HepG2 (cell line): ENCODE measurements around the gene SPNS1. TPM values are rescaled to one million over a fixed set of nuclear protein-coding genes. Genes with fewer than 3 reads are reported as not detected.
"Not testable (repeated sequence)": the region's sequence is repeated elsewhere in the genome, so short reads cannot be mapped to it uniquely, and the experiment has no call there.

ENCODE experiments used
- ATAC-seq: fragments of 200-7000 bp; cut with Tn5 transposase; 3 replicates; pipeline ENCODE4 v1.9.1; 2020; ENCODE audit warnings: mild to moderate bottlenecking, moderate library complexity
- BruUV-seq: library from RNA; stranded (reverse); fragments of 400-500 nt; replicated peaks from 2 replicates; lab custom pipeline; 2021; lab: Mats Ljungman, UMichigan
- CTCF ChIA-PET: fragments of 300-600 bp; formaldehyde crosslinking; extraction: SDS; loops from one replicate; lab custom pipeline; 2021; ENCODE audit warnings: low total read pairs, inconsistent platforms, low intra/inter-chr PET ratio; lab: Yijun Ruan, JAX
- POLR2A ChIA-PET: fragments of 350-600 bp; sonication (Branson Sonifier 250); formaldehyde crosslinking; loops from one replicate; lab custom pipeline; 2020; ENCODE audit warnings: antibody characterized with exemption, inconsistent platforms; lab: Yijun Ruan, JAX
- DNase-seq: peaks from one replicate; pipeline ENCODE4 v3.0.0-alpha.2; 2015; ENCODE audit warnings: low spot score
- FAIRE-seq: peaks from 3 replicates; lab custom pipeline; 2011; peaks lifted over from hg19 to GRCh38; lab: Jason Lieb, UNC
- H2AFZ ChIP-seq: one replicate; pipeline ENCODE4 v1.6.1; 2011; ENCODE audit warnings: low read length, inconsistent platforms
- H3K27ac ChIP-seq: fragments of 300-600 bp; 3 replicates; pipeline ENCODE4 v1.8.0; 2011; ENCODE audit warnings: mixed run types, mild to moderate bottlenecking, mixed read lengths, low read length, inconsistent platforms; ENCODE audit not compliant: insufficient read depth; ENCODE audit errors: extremely low read length
- H3K27me3 ChIP-seq, 2 experiments: fragments of 200-600 bp in 1 of 2; 2 replicates in 1 of 2; 3 replicates in 1 of 2; pipeline versions ENCODE4 v1.6.0 to v1.8.0; 2011; ENCODE audit warnings: low read length in 2 of 2, mild to moderate bottlenecking in 2 of 2, moderate library complexity in 2 of 2, inconsistent platforms in 1 of 2; ENCODE audit not compliant: insufficient read depth in 2 of 2, control insufficient read depth in 1 of 2
- H3K36me3 ChIP-seq, 2 experiments: fragments of 200-600 bp in 1 of 2; replicated peaks in 1 of 2; 2 replicates in 1 of 2; 3 replicates in 1 of 2; pipeline versions ENCODE4 v1.5.1 to v1.8.0; 2011; ENCODE audit warnings: low read length in 2 of 2, inconsistent platforms in 1 of 2; ENCODE audit not compliant: insufficient read depth in 2 of 2, control insufficient read depth in 1 of 2
- H3K4me1 ChIP-seq: 2 replicates; pipeline ENCODE4 v1.5.1; 2012; ENCODE audit warnings: low read length, inconsistent platforms; ENCODE audit not compliant: insufficient read depth
- H3K4me2 ChIP-seq: 2 replicates; pipeline ENCODE4 v1.6.0; 2011; ENCODE audit warnings: low read depth, low read length, inconsistent platforms
- H3K4me3 ChIP-seq, 3 experiments: fragments of 200-600 bp in 1 of 3; sonication (generic), shearing (Covaris generic) in 1 of 3; replicated peaks in 1 of 3; 2 replicates each; pipeline ENCODE4 v1.5.1; 2011 to 2016; ENCODE audit warnings: low read length in 3 of 3, inconsistent platforms in 2 of 3, low read depth in 2 of 3, mild to moderate bottlenecking in 2 of 3, control low read depth in 1 of 3, mixed read lengths in 1 of 3; ENCODE audit not compliant: insufficient read depth in 1 of 3
- H3K79me2 ChIP-seq: one replicate; pipeline ENCODE4 v1.6.1; 2011; ENCODE audit warnings: low read length, inconsistent platforms; ENCODE audit not compliant: insufficient read depth
- H3K9ac ChIP-seq: 2 replicates; pipeline ENCODE4 v1.6.0; 2011; ENCODE audit warnings: mild to moderate bottlenecking, low read depth, low read length, inconsistent platforms; ENCODE audit not compliant: insufficient read depth
- H3K9me3 ChIP-seq: 2 replicates; pipeline ENCODE4 v1.5.1; 2012; ENCODE audit warnings: mild to moderate bottlenecking, low read length
- H4K20me1 ChIP-seq: 2 replicates; pipeline ENCODE4 v1.6.0; 2011; ENCODE audit warnings: inconsistent platforms, mild to moderate bottlenecking, low read length, moderate library complexity; ENCODE audit not compliant: insufficient read depth
- AGO1 ChIP-seq: fragments of 200-400 bp; formaldehyde crosslinking; IDR thresholded peaks from 2 replicates; pipeline ENCODE4 v1.6.1; 2017; ENCODE audit warnings: mild to moderate bottlenecking, low read depth, low read length, moderate library complexity; ENCODE audit not compliant: poor library complexity, severe bottlenecking
- DNMT1 ChIP-seq: sonication (generic); formaldehyde crosslinking; IDR thresholded peaks from 2 replicates; pipeline ENCODE4 v1.5.1; 2020; ENCODE audit warnings: mild to moderate bottlenecking, missing genetic modification reagents
- JUNB ChIP-seq: sonication (generic); formaldehyde crosslinking; IDR thresholded peaks from 2 replicates; pipeline ENCODE4 v1.8.0; 2022; ENCODE audit warnings: missing genetic modification reagents, mild to moderate bottlenecking, borderline replicate concordance
- KDM5A ChIP-seq: fragments of 200-600 bp; sonication (generic); IDR thresholded peaks from 2 replicates; pipeline ENCODE4 v1.7.0; 2018; ENCODE audit warnings: antibody characterized with exemption, mild to moderate bottlenecking, low read length, borderline replicate concordance
- POLR2G ChIP-seq: fragments of 200-400 bp; formaldehyde crosslinking; IDR thresholded peaks from 2 replicates; pipeline ENCODE4 v1.6.1; 2018; ENCODE audit warnings: mild to moderate bottlenecking, low read depth, low read length, moderate library complexity
- ZBTB20 ChIP-seq: sonication (generic); formaldehyde crosslinking; IDR thresholded peaks from 2 replicates; pipeline ENCODE4 v1.8.1; 2023; ENCODE audit warnings: missing genetic modification reagents, low read depth, mild to moderate bottlenecking, borderline replicate concordance
- ZNF121 ChIP-seq: sonication (generic); formaldehyde crosslinking; IDR thresholded peaks from 2 replicates; pipeline ENCODE4 v1.5.0; 2020; ENCODE audit warnings: mild to moderate bottlenecking, missing genetic modification reagents
- ZNF143 ChIP-seq: sonication (generic); formaldehyde crosslinking; IDR thresholded peaks from 2 replicates; pipeline ENCODE4 v1.4.0; 2020; ENCODE audit warnings: missing genetic modification reagents
- ZNF468 ChIP-seq: sonication (generic); formaldehyde crosslinking; IDR thresholded peaks from 2 replicates; pipeline ENCODE4 v1.8.0; 2022; ENCODE audit warnings: mild to moderate bottlenecking, moderate library complexity, missing genetic modification reagents
- whole genome bisulfite sequencing: methylation state at CpG from one replicate; pipeline ENCODE4 v1.1.6; 2017; ENCODE audit warnings: low lambda C conversion rate; 5-methylcytosine and 5-hydroxymethylcytosine counted together
- in situ Hi-C: cut with HindIII; loops from 2 replicates; pipeline ENCODE4 v1.10.0; 2017; ENCODE audit warnings: low pct_unique_long_range_greater_than_20kb; ENCODE audit not compliant: extremely low pct_ligation_motif_present
- intact Hi-C: fragments of 100-400 bp; cut with micrococcal nuclease; formaldehyde crosslinking; loops from one replicate; pipeline ENCODE4 v1.10.0; 2022; ENCODE audit not compliant: unreplicated experiment
- polyA plus RNA-seq, 8 experiments: library from polyadenylated mRNA; depleted of rRNA in 3 of 8; stranded (reverse) in 7 of 8; unstranded in 1 of 8; fragments of >200 nt; fragmentation: Illumina TruSeq in 4 of 8; extraction: Trizol in 4 of 8; gene quantifications; 2 replicates each; pipeline versions ENCODE4 v1.2.1 to v1.2.3, GENCODE V29; 2011 to 2016; ENCODE audit warnings: low read depth in 4 of 8, missing spikeins in 1 of 8, mixed read lengths in 1 of 8; ENCODE audit not compliant: insufficient read depth in 1 of 8
- total RNA-seq, 5 experiments: library from RNA; depleted of rRNA; stranded (reverse); fragments of >200 nt; fragmentation: Illumina TruSeq; extraction: Trizol; gene quantifications; 2 replicates each; pipeline ENCODE4 v1.2.3, GENCODE V29; 2016; ENCODE audit warnings: low read depth in 1 of 5
- TF ChIP-seq, protein P1 (sequence below): sonication (generic); formaldehyde crosslinking; IDR thresholded peaks from 2 replicates; pipeline ENCODE4 v1.5.1; 2020; ENCODE audit warnings: missing genetic modification reagents, mild to moderate bottlenecking, borderline replicate concordance

Gene SPNS1
- total and polyA plus RNA-seq, 2 of the 13 experiments (the other 11 are each of a cell fraction or from before 2014, with no cell fraction given) = 25.6 to 38.8 TPM

DNA sequence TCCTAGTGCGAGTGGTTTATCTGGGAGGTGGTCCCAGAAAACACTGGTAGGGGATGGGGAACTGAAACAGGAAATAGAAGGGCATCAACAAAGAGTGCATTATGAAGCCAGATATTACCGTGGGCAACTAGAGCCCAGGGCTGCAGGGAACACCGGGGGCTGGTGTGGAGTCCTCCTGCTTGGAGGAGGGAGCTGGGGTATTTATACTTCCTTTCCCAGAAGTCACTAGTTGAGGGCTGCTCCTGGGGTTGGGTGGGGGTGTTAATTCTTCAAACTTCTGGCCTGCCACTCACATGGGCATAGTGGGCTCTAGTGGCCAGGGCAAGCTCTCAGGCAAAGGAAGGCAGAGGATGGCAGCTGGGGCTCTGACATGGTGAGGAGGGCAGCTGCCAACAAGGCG lies 25.0 kb downstream of the SPNS1 start (continued):
- TF ChIP-seq, protein P1, sequence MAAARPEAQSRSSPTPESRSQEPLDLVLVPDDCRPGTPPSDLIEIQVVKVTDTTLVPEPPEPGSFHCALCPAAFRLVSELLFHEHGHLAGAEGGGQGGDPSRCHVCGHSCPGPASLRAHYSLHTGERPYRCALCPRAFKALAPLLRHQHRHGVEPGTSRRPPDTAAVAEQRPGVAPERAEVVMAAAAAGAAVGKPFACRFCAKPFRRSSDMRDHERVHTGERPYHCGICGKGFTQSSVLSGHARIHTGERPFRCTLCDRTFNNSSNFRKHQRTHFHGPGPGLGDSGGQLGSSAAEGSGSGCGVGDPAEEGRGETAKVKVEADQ (CRISPR knock-in tag) = no peak
- TF ChIP-seq ZNF143 (CRISPR knock-in tag) (no peak), AGO1 (no peak)

DNA sequence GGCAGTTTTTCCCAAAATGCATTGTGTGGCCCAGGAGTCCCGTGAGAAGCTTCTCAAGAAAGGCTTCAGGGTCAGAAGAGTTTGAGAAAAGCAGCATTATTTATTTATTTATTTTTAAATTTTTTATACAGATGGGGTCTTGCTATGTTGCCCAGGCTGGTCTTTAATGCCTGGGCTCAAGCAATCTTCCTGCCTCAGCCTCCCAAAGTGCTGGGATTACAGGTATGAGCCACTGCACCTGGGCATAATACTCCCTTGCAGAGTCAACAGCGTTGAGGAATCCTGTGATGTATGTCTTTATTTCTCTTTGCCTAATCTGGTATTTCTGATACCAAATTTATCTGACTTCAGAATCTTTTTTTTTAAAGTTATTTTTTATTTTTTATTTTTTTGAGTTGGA lies 25.4 kb downstream of the SPNS1 start:
- no peak overlapping the region for H3K4me2 ChIP-seq
- no peaks in the 10 kb centered on the region for H3K79me2 ChIP-seq
- no peaks in the 10 kb centered on the region for H3K9me3 ChIP-seq
- H4K20me1 ChIP-seq = no peaks in the 10 kb centered on the region
- FAIRE-seq = no peak
- WGBS = 4% methylated on average over 2 of the region's 2 CpGs
- intact Hi-C loops (no loop called here), in situ Hi-C loops (no loop called here)
- no peak for TF ChIP-seq ZNF121
- TF ChIP-seq KDM5A = no peak
- no peak for TF ChIP-seq ZNF468
- no peak for TF ChIP-seq ZBTB20 (CRISPR knock-in tag)
- TF ChIP-seq POLR2G = no peak
- TF ChIP-seq DNMT1 = no peak
- TF ChIP-seq JUNB (CRISPR knock-in tag) = no peak
- no peaks in the 10 kb centered on the region for H3K4me1 ChIP-seq
- H2AFZ ChIP-seq = no peak overlapping the region
- no peak for DNase-seq
- CTCF ChIA-PET = no interaction called here
- peaks cover 2 to 15% of the 10 kb centered on the region in 2 experiments; a peak in 2 of 5 replicates for H3K27me3 ChIP-seq
- ATAC-seq = no peak
- POLR2A ChIA-PET = no interaction called here
- no TSS peak for BruUV-seq
- no peak overlapping the region for H3K27ac ChIP-seq
- H3K36me3 ChIP-seq = no peaks in the 10 kb centered on the region
- no peak overlapping the region for H3K9ac ChIP-seq
- H3K4me3 ChIP-seq = no peak overlapping the region

DNA sequence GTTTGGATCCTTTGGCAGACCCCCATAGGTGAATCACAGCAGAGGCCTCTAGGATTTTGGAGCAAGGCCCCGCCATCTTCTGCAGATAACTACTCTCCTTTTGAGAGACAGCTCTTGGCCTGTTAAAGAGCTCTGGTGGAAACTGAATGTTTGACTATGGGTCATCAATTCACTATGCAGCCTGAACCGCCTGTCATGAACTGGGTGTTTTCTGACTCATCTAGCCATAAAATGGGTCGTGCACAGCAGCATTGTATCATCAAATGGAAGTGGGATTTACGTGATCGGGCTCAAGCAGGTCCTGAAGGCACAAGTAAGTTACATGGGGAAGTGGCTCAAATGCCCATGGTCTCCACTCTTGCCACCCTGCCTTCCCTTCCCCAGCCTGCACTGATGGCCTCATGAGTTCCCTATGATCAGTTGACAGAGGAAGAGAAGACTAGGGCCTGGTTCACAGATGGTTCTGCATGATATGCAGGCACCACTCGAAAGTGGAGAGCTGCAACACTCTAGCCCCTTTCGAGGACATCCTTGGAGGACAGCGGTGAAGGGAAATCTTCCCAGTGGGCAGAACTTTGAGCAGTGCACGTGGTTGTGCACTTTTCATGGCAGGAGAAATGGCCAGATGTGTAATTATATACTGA lies 30.0 kb downstream of the SPNS1 start:
- H3K36me3 ChIP-seq, BruUV-seq, H3K4me2 ChIP-seq, H3K27ac ChIP-seq, H3K9ac ChIP-seq, FAIRE-seq, intact Hi-C loops, H3K4me3 ChIP-seq, in situ Hi-C loops, H3K9me3 ChIP-seq, H2AFZ ChIP-seq, H4K20me1 ChIP-seq, H3K79me2 ChIP-seq, H3K27me3 ChIP-seq, DNase-seq, POLR2A ChIA-PET, CTCF ChIA-PET, H3K4me1 ChIP-seq, ATAC-seq: not testable (repeated sequence)
- 19% methylated on average over 9 of the region's 9 CpGs for WGBS
